HepG2 (cell line): ENCODE results near the gene PIKFYVE. TPM values are rescaled to one million over a fixed set of nuclear protein-coding genes. Genes with fewer than 3 reads are reported as not detected.

Source experiments
- AGO2 ChIP-seq: fragments of 200-400 bp; formaldehyde crosslinking; optimal IDR thresholded peaks from 2 replicates; pipeline ENCODE3; 2017; ENCODE audit warnings: mild to moderate bottlenecking, low read depth, low read length, moderate library complexity
- ATAD3A ChIP-seq: sonication (generic); formaldehyde crosslinking; IDR thresholded peaks from 2 replicates; pipeline ENCODE4 v1.4.0; 2020; ENCODE audit warnings: missing genetic modification reagents
- ATF3 ChIP-seq: sonication (generic); formaldehyde crosslinking; IDR thresholded peaks from 2 replicates; pipeline ENCODE4 v1.4.0; 2020; ENCODE audit warnings: missing genetic modification reagents
- BRCA1 ChIP-seq: sonication (generic); formaldehyde crosslinking; IDR thresholded peaks from 2 replicates; pipeline ENCODE4 v1.4.0; 2020; ENCODE audit warnings: missing genetic modification reagents
- CBX2 ChIP-seq, 2 experiments: fragments of 200-600 bp in 1 of 2; sonication (generic); formaldehyde crosslinking in 1 of 2; IDR thresholded peaks; 2 replicates each; pipeline versions ENCODE4 v1.7.0 to v1.8.1; 2018 to 2022; ENCODE audit warnings: low read depth in 2 of 2, low read length in 1 of 2, mild to moderate bottlenecking in 1 of 2, missing genetic modification reagents in 1 of 2
- CREM ChIP-seq, 2 experiments: sonication (generic) in 1 of 2; formaldehyde crosslinking in 1 of 2; IDR thresholded peaks; 2 replicates each; pipeline versions ENCODE4 v1.4.0 to v1.6.1; 2016 to 2020; ENCODE audit warnings: antibody characterized with exemption in 1 of 2, mild to moderate bottlenecking in 1 of 2, missing genetic modification reagents in 1 of 2
- FOXP1 ChIP-seq, 2 experiments: fragments of 450-650 bp in 1 of 2; IDR thresholded peaks; 2 replicates each; pipeline ENCODE4 v1.6.1; 2017 to 2018; ENCODE audit warnings: antibody characterized with exemption in 1 of 2
- KDM1A ChIP-seq: IDR thresholded peaks from 2 replicates; pipeline ENCODE4 v1.6.1; 2016; ENCODE audit warnings: missing compliant biosample characterization
- LCORL ChIP-seq, 2 experiments: fragments of 450-650 bp in 1 of 2; sonication (generic) in 1 of 2; formaldehyde crosslinking in 1 of 2; IDR thresholded peaks; 2 replicates each; pipeline versions ENCODE4 v1.5.0 to v1.6.1; 2017 to 2020; ENCODE audit warnings: antibody characterized with exemption in 1 of 2, missing genetic modification reagents in 1 of 2
- MIER2 ChIP-seq: IDR thresholded peaks from 2 replicates; pipeline ENCODE4 v1.6.1; 2016; ENCODE audit warnings: missing biosample characterization, missing genetic modification reagents
- MZF1 ChIP-seq: sonication (generic); formaldehyde crosslinking; IDR thresholded peaks from 2 replicates; pipeline ENCODE4 v1.8.1; 2023; ENCODE audit warnings: mild to moderate bottlenecking, missing genetic modification reagents, borderline replicate concordance
- NFE2L2 ChIP-seq: fragments of 150-350 bp; IDR thresholded peaks from 2 replicates; pipeline ENCODE4 v1.6.1; 2014; ENCODE audit warnings: low read length
- NFYB ChIP-seq: sonication (generic); formaldehyde crosslinking; IDR thresholded peaks from 2 replicates; pipeline ENCODE4 v1.4.0; 2020; ENCODE audit warnings: missing genetic modification reagents
- PHB2 ChIP-seq: fragments of 450-650 bp; IDR thresholded peaks from 2 replicates; pipeline ENCODE4 v1.6.1; 2018; ENCODE audit not compliant: partially characterized antibody
- PHF5A ChIP-seq: IDR thresholded peaks from one replicate; pipeline ENCODE4 v1.6.1; 2018; ENCODE audit warnings: low read depth, missing genetic modification reagents; ENCODE audit not compliant: unreplicated experiment
- SIX1 ChIP-seq: sonication (generic); formaldehyde crosslinking; IDR thresholded peaks from 2 replicates; pipeline ENCODE4 v1.4.0; 2020; ENCODE audit warnings: missing genetic modification reagents, borderline replicate concordance
- SIX4 ChIP-seq: sonication (generic); formaldehyde crosslinking; IDR thresholded peaks from 2 replicates; pipeline ENCODE4 v1.4.0; 2020; ENCODE audit warnings: missing genetic modification reagents
- SOX6 ChIP-seq, 2 experiments: fragments of 450-650 bp in 1 of 2; sonication (generic) in 1 of 2; formaldehyde crosslinking in 1 of 2; IDR thresholded peaks; 2 replicates each; pipeline versions ENCODE4 v1.4.0 to v1.6.1; 2017 to 2020; ENCODE audit warnings: antibody characterized with exemption in 1 of 2, mild to moderate bottlenecking in 1 of 2, missing genetic modification reagents in 1 of 2
- THAP11 ChIP-seq: IDR thresholded peaks from 2 replicates; pipeline ENCODE4 v1.6.1; 2016; ENCODE audit warnings: missing biosample characterization, missing genetic modification reagents
- YY1 ChIP-seq: IDR thresholded peaks from 2 replicates; pipeline ENCODE4 v1.6.1; 2011; ENCODE audit warnings: low read length, low read depth, moderate library complexity, mild to moderate bottlenecking; ENCODE audit not compliant: insufficient read depth, insufficient replicate concordance
- ZBTB8A ChIP-seq: sonication (generic); formaldehyde crosslinking; IDR thresholded peaks from 2 replicates; pipeline ENCODE4 v1.4.0; 2020; ENCODE audit warnings: mild to moderate bottlenecking, low read depth, missing genetic modification reagents, borderline replicate concordance
- ZNF276 ChIP-seq: sonication (generic); formaldehyde crosslinking; IDR thresholded peaks from 2 replicates; pipeline ENCODE4 v1.4.0; 2020; ENCODE audit warnings: mild to moderate bottlenecking, low read depth, missing genetic modification reagents
- ZNF292 ChIP-seq: sonication (generic); formaldehyde crosslinking; IDR thresholded peaks from 2 replicates; pipeline ENCODE4 v1.8.1; 2022; ENCODE audit warnings: mild to moderate bottlenecking, low read depth, missing genetic modification reagents, borderline replicate concordance
- ZNF496 ChIP-seq: sonication (generic); formaldehyde crosslinking; IDR thresholded peaks from 2 replicates; pipeline ENCODE4 v1.8.1; 2023; ENCODE audit warnings: mild to moderate bottlenecking, moderate library complexity, missing genetic modification reagents; ENCODE audit not compliant: insufficient replicate concordance
- ZNF589 ChIP-seq: sonication (generic); formaldehyde crosslinking; conservative IDR thresholded peaks from 2 replicates; pipeline ENCODE4 v1.8.0; 2022; ENCODE audit warnings: mild to moderate bottlenecking, moderate library complexity, missing genetic modification reagents
- ZNF800 ChIP-seq: sonication (generic); formaldehyde crosslinking; IDR thresholded peaks from 2 replicates; pipeline ENCODE4 v1.4.0; 2020; ENCODE audit warnings: missing genetic modification reagents
- ZNF879 ChIP-seq: sonication (generic); formaldehyde crosslinking; IDR thresholded peaks from 2 replicates; pipeline ENCODE4 v1.8.1; 2023; ENCODE audit warnings: missing genetic modification reagents
- ZSCAN31 ChIP-seq: sonication (generic); formaldehyde crosslinking; IDR thresholded peaks from 2 replicates; pipeline ENCODE4 v1.5.0; 2020; ENCODE audit warnings: low read depth, mild to moderate bottlenecking, missing genetic modification reagents
- polyA plus RNA-seq, 8 experiments: library from polyadenylated mRNA; depleted of rRNA in 3 of 8; stranded (reverse) in 7 of 8; unstranded in 1 of 8; fragments of >200 nt; fragmentation: Illumina TruSeq in 4 of 8; extraction: Trizol in 4 of 8; gene quantifications; 2 replicates each; pipeline versions ENCODE4 v1.2.1 to v1.2.3, GENCODE V29; 2011 to 2016; ENCODE audit warnings: low read depth in 4 of 8, missing spikeins in 1 of 8, mixed read lengths in 1 of 8; ENCODE audit not compliant: insufficient read depth in 1 of 8
- total RNA-seq, 5 experiments: library from RNA; depleted of rRNA; stranded (reverse); fragments of >200 nt; fragmentation: Illumina TruSeq; extraction: Trizol; gene quantifications; 2 replicates each; pipeline ENCODE4 v1.2.3, GENCODE V29; 2016; ENCODE audit warnings: low read depth in 1 of 5

The PIKFYVE gene
- total and polyA plus RNA-seq, 2 of the 13 experiments (the other 11 are each of a cell fraction or from before 2014, with no cell fraction given), result 20.2 to 21.7 TPM

- TF ChIP-seq BRCA1 (CRISPR knock-in tag) (0 out of 2 replicates have a peak, but pooled peaks have one; percentile 30), PHB2 (no peak), ZBTB8A (CRISPR knock-in tag) (no peak), ZNF589 (no peak), ATAD3A (CRISPR knock-in tag) (no peak), ZNF800 (CRISPR knock-in tag) (no peak; the same call in 1 of the 2 replicates), ZNF292 (CRISPR knock-in tag) (no peak), FOXP1 (IDR thresholded peaks at IDR 0.05) (no peak), FOXP1 (CRISPR knock-in tag; IDR thresholded peaks at IDR 0.05) (no peak; the same call in 1 of the 2 replicates), LCORL (IDR thresholded peaks at IDR 0.05) (no peak), LCORL (CRISPR knock-in tag; IDR thresholded peaks at IDR 0.05) (no peak), MIER2 (CRISPR knock-in tag) (no peak), SOX6 (IDR thresholded peaks at IDR 0.05) (no peak), SOX6 (CRISPR knock-in tag; IDR thresholded peaks at IDR 0.05) (no peak), ZSCAN31 (CRISPR knock-in tag) (no peak; the same call in 1 of the 2 replicates), THAP11 (CRISPR knock-in tag) (no peak), AGO2 (no peak), NFE2L2 (no peak), CBX2 (IDR thresholded peaks at IDR 0.05; ENCODE audit: low read depth, low read length) (no peak), CBX2 (CRISPR knock-in tag; IDR thresholded peaks at IDR 0.05; ENCODE audit: low read depth) (no peak), ATF3 (CRISPR knock-in tag) (no peak), SIX4 (CRISPR knock-in tag) (no peak), YY1 (no peak), PHF5A (no peak), CREM (IDR thresholded peaks at IDR 0.05) (no peak), CREM (CRISPR knock-in tag; IDR thresholded peaks at IDR 0.05) (no peak), ZNF276 (CRISPR knock-in tag) (no peak), KDM1A (no peak), SIX1 (CRISPR knock-in tag) (peak; percentile 18; the same call in 1 of the 2 replicates), NFYB (CRISPR knock-in tag) (no peak), ZNF496 (CRISPR knock-in tag) (no peak), ZNF879 (CRISPR knock-in tag) (no peak; the same call in 1 of the 2 replicates), MZF1 (no peak)
These were observed 12.4 kb upstream of the PIKFYVE start (continued) for GRCh38 chr2:208253600-208254117.
